Parathyroid adenoma (tissue), 2 donors: ENCODE measurements around the gene GRHL1.
A peak's percentile ranks its signal among the peaks of the same experiment; 100 is the strongest.

Experiments used
- H2AFZ ChIP-seq: fragments of 300-600 bp; sonication (generic); one replicate; pipeline ENCODE4 v1.7.0; 2017; ENCODE audit warnings: antibody characterized with exemption, mild to moderate bottlenecking
- H3K27ac ChIP-seq: fragments of 300-600 bp; sonication (generic); one replicate; pipeline ENCODE4 v1.7.0; 2017
- H3K27me3 ChIP-seq: fragments of 300-600 bp; sonication (generic); one replicate; pipeline ENCODE4 v1.7.0; 2017; ENCODE audit warnings: low read length; ENCODE audit not compliant: control insufficient read depth, insufficient read depth
- H3K36me3 ChIP-seq: fragments of 300-600 bp; sonication (generic); one replicate; pipeline ENCODE4 v1.7.0; 2017; ENCODE audit warnings: low read length; ENCODE audit not compliant: control insufficient read depth, insufficient read depth
- H3K4me1 ChIP-seq: fragments of 300-600 bp; sonication (generic); one replicate; pipeline ENCODE4 v1.7.0; 2017; ENCODE audit warnings: control low read depth
- H3K4me2 ChIP-seq: fragments of 300-600 bp; sonication (generic); one replicate; pipeline ENCODE4 v1.7.0; 2017; ENCODE audit warnings: low read length
- H3K4me3 ChIP-seq: fragments of 300-600 bp; sonication (generic); one replicate; pipeline ENCODE4 v1.7.0; 2017; ENCODE audit warnings: low read depth, low read length
- H3K79me2 ChIP-seq: fragments of 300-600 bp; sonication (generic); one replicate; pipeline ENCODE4 v1.7.0; 2017; ENCODE audit warnings: control low read depth
- H3K9ac ChIP-seq: fragments of 300-600 bp; sonication (generic); one replicate; pipeline ENCODE4 v1.7.0; 2017; ENCODE audit warnings: mild to moderate bottlenecking
- H3K9me3 ChIP-seq: fragments of 300-600 bp; sonication (generic); one replicate; pipeline ENCODE4 v1.7.0; 2017; ENCODE audit warnings: low read length; ENCODE audit not compliant: control insufficient read depth
- CTCF ChIP-seq: fragments of 300-600 bp; sonication (generic); IDR thresholded peaks from one replicate; pipeline ENCODE4 v1.7.0; 2017; ENCODE audit warnings: antibody characterized with exemption, mild to moderate bottlenecking
- donor health status: primary hyperparathyroidism.

GRHL1 gene

GRCh38 chr2:10022041-10022421, 70.5 kb downstream of the GRHL1 start:
- no peak for TF ChIP-seq CTCF
- peak overlapping the region; percentile 42 for H3K9ac ChIP-seq
- peaks cover 21% of the 10 kb centered on the region for H3K4me1 ChIP-seq
- H2AFZ ChIP-seq = peak overlapping the region; percentile 80
- no peaks in the 10 kb centered on the region for H3K27me3 ChIP-seq
- peak overlapping the region; percentile 63 for H3K4me2 ChIP-seq
- no peaks in the 10 kb centered on the region for H3K79me2 ChIP-seq
- H3K9me3 ChIP-seq = no peaks in the 10 kb centered on the region
- peak overlapping the region; percentile 100 for H3K27ac ChIP-seq
- no peaks in the 10 kb centered on the region for H3K36me3 ChIP-seq
- peak overlapping the region; percentile 36 for H3K4me3 ChIP-seq

DNA sequence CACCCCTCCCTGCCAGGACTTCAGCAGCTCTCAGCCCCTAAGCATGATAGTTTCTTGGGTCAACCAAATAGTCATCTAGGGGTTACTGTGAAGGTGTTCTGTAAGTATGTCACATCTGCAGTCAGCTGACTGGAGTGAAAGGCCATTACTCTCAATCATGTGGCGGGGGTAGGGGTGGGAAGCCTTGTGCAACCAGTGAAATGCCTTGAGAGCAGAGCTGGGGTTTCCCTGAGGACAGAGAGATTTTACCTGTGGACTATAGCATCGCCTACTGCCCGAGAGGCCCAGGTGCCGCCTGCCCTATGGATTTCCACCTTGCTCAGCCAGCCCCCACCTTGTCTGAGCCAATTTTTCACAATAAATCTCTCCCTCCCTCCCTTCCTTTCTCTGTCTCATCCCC, 71.0 kb downstream of the GRHL1 start:
- Histone ChIP-seq H2AFZ (peak overlapping the region; percentile 80), H3K4me1 (peaks cover 21% of the 10 kb centered on the region), H3K27ac (peak overlapping the region; percentile 100), H3K9me3 (no peaks in the 10 kb centered on the region), H3K79me2 (no peaks in the 10 kb centered on the region), H3K4me3 (peak overlapping the region; percentile 36), H3K27me3 (no peaks in the 10 kb centered on the region), H3K4me2 (peak overlapping the region; percentile 63), H3K36me3 (no peaks in the 10 kb centered on the region), H3K9ac (peak overlapping the region; percentile 42)
- TF ChIP-seq CTCF = peak; percentile 73

- peak; percentile 20 for TF ChIP-seq CTCF
- H3K9me3 ChIP-seq = no peaks in the 10 kb centered on the region
- no peaks in the 10 kb centered on the region for H3K79me2 ChIP-seq
- peak overlapping the region; percentile 100 for H3K27ac ChIP-seq
- H3K4me3 ChIP-seq = no peak overlapping the region
- no peaks in the 10 kb centered on the region for H3K27me3 ChIP-seq
- no peak overlapping the region for H3K9ac ChIP-seq
- H3K4me2 ChIP-seq = peak overlapping the region; percentile 63
- H3K36me3 ChIP-seq = no peaks in the 10 kb centered on the region
- H2AFZ ChIP-seq = peak overlapping the region; percentile 80
- peaks cover 21% of the 10 kb centered on the region for H3K4me1 ChIP-seq
Measured at GRCh38 chr2:10022966-10023662, 71.6 kb downstream of the GRHL1 start.

DNA sequence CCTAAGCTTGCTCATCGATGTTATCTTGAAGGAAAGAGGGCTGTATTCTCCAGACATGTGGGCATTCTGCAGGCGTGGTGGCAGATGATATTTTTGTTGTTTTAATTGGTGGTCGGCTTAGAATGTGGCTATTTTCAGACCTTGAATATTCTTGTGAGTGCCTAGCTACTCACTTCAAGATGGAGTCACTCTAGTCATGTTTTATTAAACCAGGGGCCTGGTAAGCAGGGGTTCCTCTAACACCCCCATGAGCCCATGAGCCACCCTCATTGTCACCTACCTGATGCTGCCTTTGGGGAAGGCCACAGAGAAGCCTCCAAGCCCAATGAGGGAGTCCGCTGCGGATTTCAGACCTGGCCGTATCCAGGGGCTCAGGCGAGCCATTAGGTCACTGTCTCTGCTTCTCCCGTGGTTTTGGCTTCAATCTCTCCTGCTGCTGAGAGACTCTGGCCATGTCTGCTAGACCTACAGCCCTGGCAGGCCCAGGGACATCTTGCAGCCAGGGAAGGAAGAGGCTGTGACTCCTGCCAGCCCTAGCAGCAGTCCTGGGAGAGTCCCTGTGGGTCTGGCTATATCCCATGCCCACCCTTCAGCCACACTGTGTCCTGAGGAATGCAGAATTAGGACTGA, 75.6 kb downstream of the GRHL1 start:
- no peak overlapping the region for H3K4me2 ChIP-seq
- H3K9me3 ChIP-seq = no peaks in the 10 kb centered on the region
- H3K4me3 ChIP-seq = no peak overlapping the region
- peaks cover 25% of the 10 kb centered on the region for H3K4me1 ChIP-seq
- no peak overlapping the region for H3K9ac ChIP-seq
- no peak overlapping the region for H3K27ac ChIP-seq
- no peak overlapping the region for H2AFZ ChIP-seq
- H3K36me3 ChIP-seq = no peaks in the 10 kb centered on the region
- H3K27me3 ChIP-seq = no peaks in the 10 kb centered on the region
- H3K79me2 ChIP-seq = no peaks in the 10 kb centered on the region
- TF ChIP-seq CTCF = no peak
